Mesendoderm (in vitro differentiated cells): ENCODE measurements around the gene PTK6.

Experiments used
- DNase-seq: peaks from one replicate; pipeline ENCODE4 v3.0.0; 2013
- H2AK5ac ChIP-seq: 2 replicates; pipeline ENCODE4 v1.6.1; 2013; ENCODE audit warnings: low read length, inconsistent platforms
- H2BK120ac ChIP-seq: 2 replicates; pipeline ENCODE4 v1.6.1; 2013; ENCODE audit warnings: low read depth, mild to moderate bottlenecking, low read length, moderate library complexity, mixed read lengths
- H2BK15ac ChIP-seq: replicated peaks from 2 replicates; pipeline ENCODE4 v1.6.1; 2013; ENCODE audit warnings: low read depth, mild to moderate bottlenecking, moderate library complexity
- H2BK5ac ChIP-seq: 2 replicates; pipeline ENCODE4 v1.6.1; 2013; ENCODE audit warnings: low read length, inconsistent platforms
- H3K18ac ChIP-seq: 2 replicates; pipeline ENCODE4 v1.6.1; 2013; ENCODE audit warnings: mild to moderate bottlenecking, low read length, mixed read lengths
- H3K23ac ChIP-seq: one replicate; pipeline ENCODE4 v1.6.1; 2013; ENCODE audit warnings: low read length
- H3K27ac ChIP-seq: 2 replicates; pipeline ENCODE4 v1.5.1; 2013; ENCODE audit warnings: low read depth, mild to moderate bottlenecking, inconsistent platforms, low read length, moderate library complexity
- H3K27me3 ChIP-seq: 2 replicates; pipeline ENCODE4 v1.6.1; 2013; ENCODE audit warnings: low read length, control low read depth, mild to moderate bottlenecking, inconsistent platforms; ENCODE audit not compliant: insufficient read depth, poor library complexity
- H3K36me3 ChIP-seq: 2 replicates; pipeline ENCODE4 v1.6.1; 2013; ENCODE audit warnings: low read length, inconsistent platforms; ENCODE audit not compliant: control insufficient read depth, insufficient read depth
- H3K4ac ChIP-seq: one replicate; pipeline ENCODE4 v1.6.1; 2013; ENCODE audit warnings: low read depth, mild to moderate bottlenecking, low read length, moderate library complexity
- H3K4me1 ChIP-seq: 2 replicates; pipeline ENCODE4 v1.6.1; 2013; ENCODE audit warnings: low read depth, low read length, inconsistent platforms; ENCODE audit not compliant: control insufficient read depth
- H3K4me2 ChIP-seq: 2 replicates; pipeline ENCODE4 v1.6.1; 2013; ENCODE audit warnings: low read length
- H3K4me3 ChIP-seq: 2 replicates; pipeline ENCODE4 v1.5.1; 2013; ENCODE audit warnings: mild to moderate bottlenecking, low read length
- H3K56ac ChIP-seq: one replicate; pipeline ENCODE4 v1.6.1; 2013; ENCODE audit warnings: low read length
- H3K79me1 ChIP-seq: 2 replicates; pipeline ENCODE4 v1.6.1; 2013; ENCODE audit warnings: low read length, inconsistent platforms
- H3K79me2 ChIP-seq: 2 replicates; pipeline ENCODE4 v1.6.1; 2013; ENCODE audit warnings: mild to moderate bottlenecking, low read length; ENCODE audit not compliant: control insufficient read depth, insufficient read depth
- H3K9ac ChIP-seq: 2 replicates; pipeline ENCODE4 v1.6.1; 2013; ENCODE audit warnings: low read length, inconsistent platforms
- H4K5ac ChIP-seq: one replicate; pipeline ENCODE4 v1.6.1; 2013; ENCODE audit warnings: low read length
- H4K8ac ChIP-seq: one replicate; pipeline ENCODE4 v1.6.1; 2013; ENCODE audit warnings: low read depth, mild to moderate bottlenecking, control low read depth, low read length, moderate library complexity
- WGBS: extraction: QIAGEN DNeasy Blood & Tissue Kit; methylation state at CpG from one replicate; pipeline ENCODE4 v1.1.7; 2013; ENCODE audit warnings: low lambda C conversion rate, missing lambda C conversion rate; ENCODE audit not compliant: insufficient coverage; ENCODE audit errors: extremely low coverage; 5-methylcytosine and 5-hydroxymethylcytosine counted together

The PTK6 gene

GRCh38 chr20:63566395-63567135 is 29.4 kb upstream of the PTK6 start:
- Histone ChIP-seq H3K79me1 (no peaks in the 10 kb centered on the region), H3K27ac (no peak overlapping the region), H4K8ac (no peak overlapping the region), H2AK5ac (no peak overlapping the region), H3K4me2 (no peak overlapping the region), H3K4ac (no peak overlapping the region), H3K79me2 (no peaks in the 10 kb centered on the region), H2BK15ac (no peak overlapping the region), H2BK5ac (no peak overlapping the region), H3K9ac (no peak overlapping the region), H2BK120ac (no peak overlapping the region), H3K18ac (no peak overlapping the region), H3K27me3 (no peaks in the 10 kb centered on the region), H3K4me1 (no peaks in the 10 kb centered on the region), H3K56ac (no peak overlapping the region), H3K23ac (no peak overlapping the region), H3K4me3 (no peak overlapping the region), H3K36me3 (no peaks in the 10 kb centered on the region), H4K5ac (no peak overlapping the region)
- DNase-seq = no peak
- no CpG with 5 or more reads among the region's 46 CpGs for WGBS

- no peak overlapping the region for H4K8ac ChIP-seq
- H3K9ac ChIP-seq = no peak overlapping the region
- no peaks in the 10 kb centered on the region for H3K79me2 ChIP-seq
- no peak overlapping the region for H3K4me2 ChIP-seq
- no peak overlapping the region for H3K23ac ChIP-seq
- H4K5ac ChIP-seq = no peak overlapping the region
- H2AK5ac ChIP-seq = no peak overlapping the region
- no peak overlapping the region for H3K4me3 ChIP-seq
- no peak overlapping the region for H3K18ac ChIP-seq
- no CpG with 5 or more reads among the region's 43 CpGs for WGBS
- no peaks in the 10 kb centered on the region for H3K79me1 ChIP-seq
- H2BK120ac ChIP-seq = no peak overlapping the region
- H3K56ac ChIP-seq = no peak overlapping the region
- no peaks in the 10 kb centered on the region for H3K36me3 ChIP-seq
- H3K4ac ChIP-seq = no peak overlapping the region
- H3K27me3 ChIP-seq = no peaks in the 10 kb centered on the region
- H3K27ac ChIP-seq = no peak overlapping the region
- H2BK15ac ChIP-seq = no peak overlapping the region
- DNase-seq = no peak
- no peaks in the 10 kb centered on the region for H3K4me1 ChIP-seq
- H2BK5ac ChIP-seq = no peak overlapping the region
Observed at GRCh38 chr20:63565699-63566335, 28.6 kb upstream of the PTK6 start.

GRCh38 chr20:63565021-63565698 is 28.0 kb upstream of the PTK6 start:
- Histone ChIP-seq H3K36me3 (no peaks in the 10 kb centered on the region), H4K5ac (no peak overlapping the region)

GRCh38 chr20:63564036-63564810 is 27.0 kb upstream of the PTK6 start:
- Histone ChIP-seq H2BK15ac (no peak overlapping the region), H4K5ac (no peak overlapping the region), H2BK120ac (no peak overlapping the region), H3K9ac (no peak overlapping the region), H3K27ac (no peak overlapping the region), H3K27me3 (no peaks in the 10 kb centered on the region), H2AK5ac (no peak overlapping the region), H3K56ac (no peak overlapping the region), H3K4me3 (no peak overlapping the region), H2BK5ac (no peak overlapping the region), H3K4me2 (no peak overlapping the region), H4K8ac (no peak overlapping the region), H3K4me1 (no peaks in the 10 kb centered on the region), H3K79me2 (no peaks in the 10 kb centered on the region), H3K36me3 (no peaks in the 10 kb centered on the region), H3K4ac (no peak overlapping the region), H3K18ac (no peak overlapping the region), H3K79me1 (no peaks in the 10 kb centered on the region), H3K23ac (no peak overlapping the region)
- no CpG with 5 or more reads among the region's 62 CpGs for WGBS
- DNase-seq = no peak

More at GRCh38 chr20:63565021-63565698, 28.0 kb upstream of the PTK6 start:
- Histone ChIP-seq H2AK5ac (no peak overlapping the region), H3K27ac (no peak overlapping the region), H3K79me2 (no peaks in the 10 kb centered on the region), H3K4me1 (no peaks in the 10 kb centered on the region), H2BK5ac (no peak overlapping the region), H3K4ac (no peak overlapping the region), H3K27me3 (no peaks in the 10 kb centered on the region), H3K56ac (no peak overlapping the region), H2BK15ac (no peak overlapping the region), H2BK120ac (no peak overlapping the region), H3K23ac (no peak overlapping the region), H3K18ac (no peak overlapping the region), H3K9ac (no peak overlapping the region), H3K4me3 (no peak overlapping the region), H4K8ac (no peak overlapping the region), H3K79me1 (no peaks in the 10 kb centered on the region), H3K4me2 (no peak overlapping the region)
- WGBS = no CpG with 5 or more reads among the region's 61 CpGs
- DNase-seq = no peak

- Histone ChIP-seq H3K79me2 (no peaks in the 10 kb centered on the region), H4K8ac (no peak overlapping the region), H2BK15ac (no peak overlapping the region), H3K27me3 (no peaks in the 10 kb centered on the region), H3K36me3 (no peaks in the 10 kb centered on the region), H2AK5ac (no peak overlapping the region), H3K4me3 (no peak overlapping the region), H3K4ac (no peak overlapping the region), H2BK120ac (no peak overlapping the region), H3K79me1 (no peaks in the 10 kb centered on the region), H3K23ac (no peak overlapping the region), H3K9ac (no peak overlapping the region), H3K4me1 (no peaks in the 10 kb centered on the region), H2BK5ac (no peak overlapping the region), H3K18ac (no peak overlapping the region), H3K56ac (no peak overlapping the region), H3K4me2 (no peak overlapping the region), H3K27ac (no peak overlapping the region), H4K5ac (no peak overlapping the region)
- WGBS = no CpG with 5 or more reads among the region's 55 CpGs
- no peak for DNase-seq
Observed at GRCh38 chr20:63563225-63563935, 26.2 kb upstream of the PTK6 start.
